HepG2 (cell line): Measurements from ENCODE around the gene TRIM31. TPM values are rescaled to one million over a fixed set of nuclear protein-coding genes. Genes with fewer than 3 reads are reported as not detected.

Experiments
- BHLHE40 ChIP-seq: IDR thresholded peaks from 2 replicates; pipeline ENCODE4 v1.6.1; 2011; ENCODE audit warnings: low read length, improper control_type of control experiment
- GTF3A ChIP-seq: sonication (generic); formaldehyde crosslinking; conservative IDR thresholded peaks from 2 replicates; pipeline ENCODE4 v1.4.0; 2020; ENCODE audit warnings: mild to moderate bottlenecking, missing genetic modification reagents
- GZF1 ChIP-seq: sonication (generic); formaldehyde crosslinking; IDR thresholded peaks from 2 replicates; pipeline ENCODE4 v1.5.1; 2020; ENCODE audit warnings: mild to moderate bottlenecking, missing genetic modification reagents
- HDAC1 ChIP-seq: sonication (generic); formaldehyde crosslinking; IDR thresholded peaks from 2 replicates; pipeline ENCODE4 v1.5.1; 2020; ENCODE audit warnings: mild to moderate bottlenecking, missing genetic modification reagents
- POLR2G ChIP-seq: fragments of 200-400 bp; formaldehyde crosslinking; IDR thresholded peaks from 2 replicates; pipeline ENCODE4 v1.6.1; 2018; ENCODE audit warnings: mild to moderate bottlenecking, low read depth, low read length, moderate library complexity
- TEAD3 ChIP-seq: optimal IDR thresholded peaks from 2 replicates; pipeline ENCODE3; 2016; ENCODE audit warnings: borderline replicate concordance
- ZNF230 ChIP-seq: sonication (generic); formaldehyde crosslinking; IDR thresholded peaks from 2 replicates; pipeline ENCODE4 v1.4.0; 2020; ENCODE audit warnings: mild to moderate bottlenecking, missing genetic modification reagents
- ZNF782 ChIP-seq: sonication (generic); formaldehyde crosslinking; IDR thresholded peaks from 2 replicates; pipeline ENCODE4 v1.4.0; 2020; ENCODE audit warnings: missing genetic modification reagents, mild to moderate bottlenecking, borderline replicate concordance
- polyA plus RNA-seq, 8 experiments: library from polyadenylated mRNA; depleted of rRNA in 3 of 8; stranded (reverse) in 7 of 8; unstranded in 1 of 8; fragments of >200 nt; fragmentation: Illumina TruSeq in 4 of 8; extraction: Trizol in 4 of 8; gene quantifications; 2 replicates each; pipeline versions ENCODE4 v1.2.1 to v1.2.3, GENCODE V29; 2011 to 2016; ENCODE audit warnings: low read depth in 4 of 8, missing spikeins in 1 of 8, mixed read lengths in 1 of 8; ENCODE audit not compliant: insufficient read depth in 1 of 8
- total RNA-seq, 5 experiments: library from RNA; depleted of rRNA; stranded (reverse); fragments of >200 nt; fragmentation: Illumina TruSeq; extraction: Trizol; gene quantifications; 2 replicates each; pipeline ENCODE4 v1.2.3, GENCODE V29; 2016; ENCODE audit warnings: low read depth in 1 of 5
- TF ChIP-seq, protein P1 (sequence below), 2 experiments: sonication (generic) in 1 of 2; formaldehyde crosslinking in 1 of 2; IDR thresholded peaks; 2 replicates each; pipeline versions ENCODE4 v1.6.1 to v1.9.0; 2014 to 2022; ENCODE audit warnings: antibody characterized with exemption in 1 of 2, borderline replicate concordance in 1 of 2, inconsistent platforms in 1 of 2, low read depth in 1 of 2, missing genetic modification reagents in 1 of 2
- TF ChIP-seq, protein P2 (sequence below): sonication (generic); formaldehyde crosslinking; conservative IDR thresholded peaks from 2 replicates; pipeline ENCODE4 v1.8.0; 2022; ENCODE audit warnings: low read depth, missing genetic modification reagents
- TF ChIP-seq, protein P3 (sequence below): IDR thresholded peaks from 2 replicates; pipeline ENCODE4 v1.6.1; 2012; ENCODE audit warnings: low read length, improper control_type of control experiment
- TF ChIP-seq, protein P4 (sequence below), 2 experiments: IDR thresholded peaks; 2 replicates each; pipeline ENCODE4 v1.6.1; 2011 to 2012; ENCODE audit warnings: low read length in 2 of 2, borderline replicate concordance in 1 of 2, low read depth in 1 of 2, mild to moderate bottlenecking in 1 of 2, moderate library complexity in 1 of 2

TRIM31 gene
- total and polyA plus RNA-seq, 2 of the 13 experiments (the other 11 are each of a cell fraction or from before 2014, with no cell fraction given), result 0.13 to 0.51 TPM

DNA sequence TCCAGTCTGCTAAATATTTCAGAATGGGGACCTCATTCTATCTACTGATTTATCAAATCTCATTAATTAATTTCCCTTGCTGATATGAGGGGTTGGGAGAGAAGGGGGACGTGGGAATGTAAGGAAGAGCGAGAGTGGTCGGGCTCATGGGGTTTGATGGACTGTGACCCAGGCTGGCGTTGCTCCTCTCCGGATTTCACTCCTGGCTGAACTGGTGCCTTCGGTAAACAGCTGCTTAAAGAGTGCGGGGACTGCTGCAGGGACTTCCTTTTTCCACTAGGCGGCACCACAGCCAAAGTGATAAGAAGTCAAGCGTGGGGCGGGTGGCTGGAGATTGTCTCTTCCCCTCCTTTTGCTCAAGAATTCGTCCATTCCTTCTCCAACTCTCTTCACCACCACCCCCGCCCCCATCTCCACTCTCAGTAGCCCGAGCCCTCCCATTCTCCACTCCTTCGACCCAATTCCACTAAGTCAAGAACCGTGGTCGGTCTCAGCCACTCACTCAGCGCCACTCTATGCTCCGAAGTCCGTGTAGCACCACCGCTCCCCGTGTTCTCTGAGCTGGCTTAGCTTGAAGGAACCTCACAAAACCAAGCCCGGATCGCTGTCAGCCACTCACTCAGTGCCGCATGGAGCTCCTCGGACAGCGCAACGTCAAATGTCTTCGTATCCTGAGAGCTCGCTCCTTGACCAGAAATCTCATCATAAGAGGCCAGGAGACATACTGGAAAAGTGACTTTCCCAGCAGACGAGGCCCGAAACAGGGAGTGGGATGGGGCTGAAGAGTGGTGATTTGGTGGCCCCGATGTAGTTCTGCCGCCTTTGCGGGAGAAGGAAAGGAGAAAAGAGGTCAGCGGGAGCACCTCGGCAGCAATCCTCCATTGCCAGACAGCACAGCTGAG lies 9.7 kb downstream of the TRIM31 start (continued):
- TF ChIP-seq, protein P1, sequence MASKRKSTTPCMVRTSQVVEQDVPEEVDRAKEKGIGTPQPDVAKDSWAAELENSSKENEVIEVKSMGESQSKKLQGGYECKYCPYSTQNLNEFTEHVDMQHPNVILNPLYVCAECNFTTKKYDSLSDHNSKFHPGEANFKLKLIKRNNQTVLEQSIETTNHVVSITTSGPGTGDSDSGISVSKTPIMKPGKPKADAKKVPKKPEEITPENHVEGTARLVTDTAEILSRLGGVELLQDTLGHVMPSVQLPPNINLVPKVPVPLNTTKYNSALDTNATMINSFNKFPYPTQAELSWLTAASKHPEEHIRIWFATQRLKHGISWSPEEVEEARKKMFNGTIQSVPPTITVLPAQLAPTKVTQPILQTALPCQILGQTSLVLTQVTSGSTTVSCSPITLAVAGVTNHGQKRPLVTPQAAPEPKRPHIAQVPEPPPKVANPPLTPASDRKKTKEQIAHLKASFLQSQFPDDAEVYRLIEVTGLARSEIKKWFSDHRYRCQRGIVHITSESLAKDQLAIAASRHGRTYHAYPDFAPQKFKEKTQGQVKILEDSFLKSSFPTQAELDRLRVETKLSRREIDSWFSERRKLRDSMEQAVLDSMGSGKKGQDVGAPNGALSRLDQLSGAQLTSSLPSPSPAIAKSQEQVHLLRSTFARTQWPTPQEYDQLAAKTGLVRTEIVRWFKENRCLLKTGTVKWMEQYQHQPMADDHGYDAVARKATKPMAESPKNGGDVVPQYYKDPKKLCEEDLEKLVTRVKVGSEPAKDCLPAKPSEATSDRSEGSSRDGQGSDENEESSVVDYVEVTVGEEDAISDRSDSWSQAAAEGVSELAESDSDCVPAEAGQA (IDR thresholded peaks at IDR 0.05; ENCODE audit: low read depth), result 0 out of 2 replicates have a peak, but pooled peaks have one; percentile 17
- TF ChIP-seq, protein P1 (CRISPR knock-in tag; IDR thresholded peaks at IDR 0.05; ENCODE audit: borderline replicate concordance), result no peak
- TF ChIP-seq BHLHE40 (0 out of 2 replicates have a peak, but pooled peaks have one; percentile 11), GTF3A (CRISPR knock-in tag) (no peak), HDAC1 (CRISPR knock-in tag) (peak; percentile 39), GZF1 (0 out of 2 replicates have a peak, but pooled peaks have one; percentile 64), ZNF782 (CRISPR knock-in tag) (no peak; the same call in 1 of the 2 replicates), TEAD3 (CRISPR knock-in tag) (peak; percentile 42), POLR2G (peak; percentile 41; the same call in 1 of the 2 replicates), ZNF230 (CRISPR knock-in tag) (0 out of 2 replicates have a peak, but pooled peaks have one; percentile 59)
- TF ChIP-seq, protein P2, sequence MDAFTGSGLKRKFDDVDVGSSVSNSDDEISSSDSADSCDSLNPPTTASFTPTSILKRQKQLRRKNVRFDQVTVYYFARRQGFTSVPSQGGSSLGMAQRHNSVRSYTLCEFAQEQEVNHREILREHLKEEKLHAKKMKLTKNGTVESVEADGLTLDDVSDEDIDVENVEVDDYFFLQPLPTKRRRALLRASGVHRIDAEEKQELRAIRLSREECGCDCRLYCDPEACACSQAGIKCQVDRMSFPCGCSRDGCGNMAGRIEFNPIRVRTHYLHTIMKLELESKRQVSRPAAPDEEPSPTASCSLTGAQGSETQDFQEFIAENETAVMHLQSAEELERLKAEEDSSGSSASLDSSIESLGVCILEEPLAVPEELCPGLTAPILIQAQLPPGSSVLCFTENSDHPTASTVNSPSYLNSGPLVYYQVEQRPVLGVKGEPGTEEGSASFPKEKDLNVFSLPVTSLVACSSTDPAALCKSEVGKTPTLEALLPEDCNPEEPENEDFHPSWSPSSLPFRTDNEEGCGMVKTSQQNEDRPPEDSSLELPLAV, result no peak
- TF ChIP-seq, protein P3, sequence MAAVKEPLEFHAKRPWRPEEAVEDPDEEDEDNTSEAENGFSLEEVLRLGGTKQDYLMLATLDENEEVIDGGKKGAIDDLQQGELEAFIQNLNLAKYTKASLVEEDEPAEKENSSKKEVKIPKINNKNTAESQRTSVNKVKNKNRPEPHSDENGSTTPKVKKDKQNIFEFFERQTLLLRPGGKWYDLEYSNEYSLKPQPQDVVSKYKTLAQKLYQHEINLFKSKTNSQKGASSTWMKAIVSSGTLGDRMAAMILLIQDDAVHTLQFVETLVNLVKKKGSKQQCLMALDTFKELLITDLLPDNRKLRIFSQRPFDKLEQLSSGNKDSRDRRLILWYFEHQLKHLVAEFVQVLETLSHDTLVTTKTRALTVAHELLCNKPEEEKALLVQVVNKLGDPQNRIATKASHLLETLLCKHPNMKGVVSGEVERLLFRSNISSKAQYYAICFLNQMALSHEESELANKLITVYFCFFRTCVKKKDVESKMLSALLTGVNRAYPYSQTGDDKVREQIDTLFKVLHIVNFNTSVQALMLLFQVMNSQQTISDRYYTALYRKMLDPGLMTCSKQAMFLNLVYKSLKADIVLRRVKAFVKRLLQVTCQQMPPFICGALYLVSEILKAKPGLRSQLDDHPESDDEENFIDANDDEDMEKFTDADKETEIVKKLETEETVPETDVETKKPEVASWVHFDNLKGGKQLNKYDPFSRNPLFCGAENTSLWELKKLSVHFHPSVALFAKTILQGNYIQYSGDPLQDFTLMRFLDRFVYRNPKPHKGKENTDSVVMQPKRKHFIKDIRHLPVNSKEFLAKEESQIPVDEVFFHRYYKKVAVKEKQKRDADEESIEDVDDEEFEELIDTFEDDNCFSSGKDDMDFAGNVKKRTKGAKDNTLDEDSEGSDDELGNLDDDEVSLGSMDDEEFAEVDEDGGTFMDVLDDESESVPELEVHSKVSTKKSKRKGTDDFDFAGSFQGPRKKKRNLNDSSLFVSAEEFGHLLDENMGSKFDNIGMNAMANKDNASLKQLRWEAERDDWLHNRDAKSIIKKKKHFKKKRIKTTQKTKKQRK, result no peak
- TF ChIP-seq, protein P4, sequence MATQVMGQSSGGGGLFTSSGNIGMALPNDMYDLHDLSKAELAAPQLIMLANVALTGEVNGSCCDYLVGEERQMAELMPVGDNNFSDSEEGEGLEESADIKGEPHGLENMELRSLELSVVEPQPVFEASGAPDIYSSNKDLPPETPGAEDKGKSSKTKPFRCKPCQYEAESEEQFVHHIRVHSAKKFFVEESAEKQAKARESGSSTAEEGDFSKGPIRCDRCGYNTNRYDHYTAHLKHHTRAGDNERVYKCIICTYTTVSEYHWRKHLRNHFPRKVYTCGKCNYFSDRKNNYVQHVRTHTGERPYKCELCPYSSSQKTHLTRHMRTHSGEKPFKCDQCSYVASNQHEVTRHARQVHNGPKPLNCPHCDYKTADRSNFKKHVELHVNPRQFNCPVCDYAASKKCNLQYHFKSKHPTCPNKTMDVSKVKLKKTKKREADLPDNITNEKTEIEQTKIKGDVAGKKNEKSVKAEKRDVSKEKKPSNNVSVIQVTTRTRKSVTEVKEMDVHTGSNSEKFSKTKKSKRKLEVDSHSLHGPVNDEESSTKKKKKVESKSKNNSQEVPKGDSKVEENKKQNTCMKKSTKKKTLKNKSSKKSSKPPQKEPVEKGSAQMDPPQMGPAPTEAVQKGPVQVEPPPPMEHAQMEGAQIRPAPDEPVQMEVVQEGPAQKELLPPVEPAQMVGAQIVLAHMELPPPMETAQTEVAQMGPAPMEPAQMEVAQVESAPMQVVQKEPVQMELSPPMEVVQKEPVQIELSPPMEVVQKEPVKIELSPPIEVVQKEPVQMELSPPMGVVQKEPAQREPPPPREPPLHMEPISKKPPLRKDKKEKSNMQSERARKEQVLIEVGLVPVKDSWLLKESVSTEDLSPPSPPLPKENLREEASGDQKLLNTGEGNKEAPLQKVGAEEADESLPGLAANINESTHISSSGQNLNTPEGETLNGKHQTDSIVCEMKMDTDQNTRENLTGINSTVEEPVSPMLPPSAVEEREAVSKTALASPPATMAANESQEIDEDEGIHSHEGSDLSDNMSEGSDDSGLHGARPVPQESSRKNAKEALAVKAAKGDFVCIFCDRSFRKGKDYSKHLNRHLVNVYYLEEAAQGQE (IDR thresholded peaks at IDR 0.05; ENCODE audit: borderline replicate concordance in 1 of 2, low read depth in 1 of 2, low read length in 2 of 2), result no peak
